GM12872 (cell line): ENCODE measurements around the gene PCDHB11.

Source experiments
- CTCF ChIP-seq: IDR thresholded peaks from 3 replicates; pipeline ENCODE4 v1.5.1; 2011; ENCODE audit warnings: low read depth, mild to moderate bottlenecking, low read length, moderate library complexity; ENCODE audit not compliant: insufficient read depth

The PCDHB11 gene

GRCh38 chr5:141245250-141245717 is 45.9 kb downstream of the PCDHB11 start, which contains the start of gene PCDHB15:
Gene PCDHB15 (plus strand): TSS chr5:141245395. CDS start chr5:141245579, 184 bp downstream.
- TF ChIP-seq CTCF = 0 out of 3 replicates have a peak, but pooled peaks have one; percentile 17

GRCh38 chr5:141250576-141250975 is 51.1 kb downstream of the PCDHB11 start:
- no peak for TF ChIP-seq CTCF
